Measurements from ENCODE around the gene LRRC3B. TPM values are rescaled to one million over a fixed set of nuclear protein-coding genes. Genes with fewer than 3 reads are reported as not detected.

The LRRC3B gene
- not detected for polyA plus RNA-seq (2012; ENCODE audit: insufficient read length, low read depth)

GRCh38 chr3:26622621-26623418 lies at the start of gene LRRC3B:
LRRC3B (plus strand) TSS chr3:26622772; CDS start chr3:26709673, 86,901 bp downstream.
- TF ChIP-seq REST (IDR thresholded peaks at IDR 0.05; ENCODE audit: insufficient read depth in 1 of 2, low read depth in 2 of 2, low read length in 2 of 2) (no peak), POLR2AphosphoS5 (IDR thresholded peaks at IDR 0.05; ENCODE audit: low read depth, low read length) (no peak), SIN3A (IDR thresholded peaks at IDR 0.05; ENCODE audit: borderline replicate concordance, insufficient read depth, low read length) (no peak), FOXP2 (optimal IDR thresholded peaks at IDR 0.05; ENCODE audit: borderline replicate concordance, extremely low read depth, extremely low read length, insufficient read depth) (no peak), TAF1 (IDR thresholded peaks at IDR 0.05; ENCODE audit: borderline replicate concordance, insufficient read depth, low read length) (no peak)

GRCh38 chr3:26574766-26575165 lies 47.8 kb upstream of the LRRC3B start:
- TF ChIP-seq SIN3A (IDR thresholded peaks at IDR 0.05; ENCODE audit: borderline replicate concordance, insufficient read depth, low read length) (no peak), REST (IDR thresholded peaks at IDR 0.05; ENCODE audit: insufficient read depth in 1 of 2, low read depth in 2 of 2, low read length in 2 of 2) (no peak), POLR2AphosphoS5 (IDR thresholded peaks at IDR 0.05; ENCODE audit: low read depth, low read length) (no peak), FOXP2 (optimal IDR thresholded peaks at IDR 0.05; ENCODE audit: borderline replicate concordance, extremely low read depth, extremely low read length, insufficient read depth) (no peak), TAF1 (IDR thresholded peaks at IDR 0.05; ENCODE audit: borderline replicate concordance, insufficient read depth, low read length) (no peak)

- TF ChIP-seq TAF1 (IDR thresholded peaks at IDR 0.05; ENCODE audit: borderline replicate concordance, insufficient read depth, low read length) (no peak), POLR2AphosphoS5 (IDR thresholded peaks at IDR 0.05; ENCODE audit: low read depth, low read length) (no peak), SIN3A (IDR thresholded peaks at IDR 0.05; ENCODE audit: borderline replicate concordance, insufficient read depth, low read length) (no peak), FOXP2 (optimal IDR thresholded peaks at IDR 0.05; ENCODE audit: borderline replicate concordance, extremely low read depth, extremely low read length, insufficient read depth) (no peak), REST (IDR thresholded peaks at IDR 0.05; ENCODE audit: insufficient read depth in 1 of 2, low read depth in 2 of 2, low read length in 2 of 2) (no peak)
These were observed 43.5 kb upstream of the LRRC3B start for GRCh38 chr3:26579116-26579515.

GRCh38 chr3:26587571-26587970 lies 35.0 kb upstream of the LRRC3B start:
- no peak for TF ChIP-seq SIN3A (IDR thresholded peaks at IDR 0.05; ENCODE audit: borderline replicate concordance, insufficient read depth, low read length)
- no peak for TF ChIP-seq FOXP2 (optimal IDR thresholded peaks at IDR 0.05; ENCODE audit: borderline replicate concordance, extremely low read depth, extremely low read length, insufficient read depth)
- no peak for TF ChIP-seq TAF1 (IDR thresholded peaks at IDR 0.05; ENCODE audit: borderline replicate concordance, insufficient read depth, low read length)
- no peak for TF ChIP-seq POLR2AphosphoS5 (IDR thresholded peaks at IDR 0.05; ENCODE audit: low read depth, low read length)
- no peak for TF ChIP-seq REST (IDR thresholded peaks at IDR 0.05; ENCODE audit: insufficient read depth in 1 of 2, low read depth in 2 of 2, low read length in 2 of 2)
